H1 (cell line): ENCODE measurements around the gene MAP4K5. TPM values are rescaled to one million over a fixed set of nuclear protein-coding genes. Genes with fewer than 3 reads are reported as not detected.

ENCODE experiments used
- ASH2L ChIP-seq: fragments of 200-600, 300-600 bp; sonication (generic); IDR thresholded peaks from one replicate; pipeline ENCODE4 v1.7.1; 2017; ENCODE audit warnings: low read length
- FOSL1 ChIP-seq: IDR thresholded peaks from 2 replicates; pipeline ENCODE4 v1.6.1; 2011; ENCODE audit warnings: mild to moderate bottlenecking, low read depth, low read length, moderate library complexity; ENCODE audit not compliant: insufficient read depth
- GTF2F1 ChIP-seq: IDR thresholded peaks from 2 replicates; pipeline ENCODE4 v1.6.1; 2012; ENCODE audit warnings: low read depth, low read length, improper control_type of control experiment, borderline replicate concordance
- HDAC2 ChIP-seq, 2 experiments: fragments of 300-600 bp in 1 of 2; sonication (generic) in 1 of 2; IDR thresholded peaks; 2 replicates each; pipeline ENCODE4 v1.6.1; 2011 to 2012; ENCODE audit warnings: low read depth in 2 of 2, low read length in 2 of 2, mild to moderate bottlenecking in 2 of 2, moderate library complexity in 2 of 2, borderline replicate concordance in 1 of 2, inconsistent platforms in 1 of 2
- TAF7 ChIP-seq: optimal IDR thresholded peaks from 2 replicates; pipeline ENCODE3; 2011; ENCODE audit warnings: low read depth, mild to moderate bottlenecking, inconsistent platforms, low read length, moderate library complexity, borderline replicate concordance
- polyA plus RNA-seq, 7 experiments: library from polyadenylated mRNA; depleted of rRNA in 3 of 7; stranded (reverse) in 5 of 7; unstranded in 2 of 7; fragments of >200 nt in 5 of 7; fragments of 200-250 nt in 2 of 7; gene quantifications; 1 replicate in 5 of 7; 2 replicates in 1 of 7; 4 replicates in 1 of 7; pipeline versions ENCODE4 v1.2.1 to v1.2.3, GENCODE V29; 2011 to 2013; ENCODE audit warnings: missing spikeins in 2 of 7, mixed read lengths in 2 of 7
- total RNA-seq: library from RNA; stranded (reverse); fragmentation: NEBNext Ultra II Directional; extraction: Animal tissue kit (Norgen Biotek cat#: 25700); gene quantifications from 2 replicates; pipeline ENCODE4 v1.2.1, GENCODE V29; 2021

The MAP4K5 gene
- total and polyA plus RNA-seq, 2 of the 8 experiments (the other 6 are each of a cell fraction or from before 2014, with no cell fraction given): 7.6 to 34.5 TPM

DNA sequence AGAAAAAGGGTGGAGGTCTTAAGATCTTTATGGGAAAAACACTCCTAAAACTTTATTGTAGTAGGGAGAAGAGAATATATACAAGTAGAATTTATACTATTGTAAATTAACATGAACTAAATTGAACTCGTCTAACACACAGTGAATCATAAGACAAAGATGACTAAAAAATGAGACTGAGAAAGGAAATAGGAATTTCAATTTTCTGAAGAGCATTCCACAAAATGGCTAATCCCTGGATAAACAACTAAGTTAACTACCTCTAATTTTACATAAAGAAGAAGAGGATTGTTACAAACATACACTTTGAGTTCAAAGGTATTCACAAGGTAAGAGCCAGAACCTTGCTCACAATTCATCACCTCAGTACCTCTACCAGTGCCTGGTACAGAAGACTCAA, 2.0 kb downstream of the MAP4K5 start (continued):
- TF ChIP-seq ASH2L (no peak), TAF7 (no peak), FOSL1 (no peak), HDAC2 (IDR thresholded peaks at IDR 0.05; ENCODE audit: borderline replicate concordance in 1 of 2, low read depth in 2 of 2, low read length in 2 of 2) (no peak), GTF2F1 (no peak)
